NCI-H510A treated with DMSO at 0.1 percent for 48 hours (cell line): Measurements from ENCODE around the gene LIN7A.
"Not testable (repeated sequence)": the region's sequence is repeated elsewhere in the genome, so short reads cannot be mapped to it uniquely, and the experiment has no call there.

Source experiments
- DNase-seq: peaks from one replicate; lab custom pipeline; 2025; lab: John Stamatoyannopoulos, UW

The LIN7A gene

GRCh38 chr12:80920006-80920405 is 17.7 kb downstream of the LIN7A start:
- DNase-seq, result no peak

GRCh38 chr12:80917651-80918050 is 20.1 kb downstream of the LIN7A start:
- DNase-seq, result no peak

GRCh38 chr12:80912901-80913770 is 24.6 kb downstream of the LIN7A start:
- no peak for DNase-seq

- DNase-seq, result no peak
Observed at GRCh38 chr12:80909370-80909769, 28.4 kb downstream of the LIN7A start.

GRCh38 chr12:80902711-80903110 is 35.0 kb downstream of the LIN7A start:
- DNase-seq, result no peak

- no peak for DNase-seq
Observed at GRCh38 chr12:80901661-80902060, 36.1 kb downstream of the LIN7A start.

- DNase-seq, result no peak
Observed at GRCh38 chr12:80895240-80895639, 42.5 kb downstream of the LIN7A start.

GRCh38 chr12:80894179-80894578 is 43.6 kb downstream of the LIN7A start:
- DNase-seq, result no peak

GRCh38 chr12:80892597-80893445 is 44.9 kb downstream of the LIN7A start:
- no peak for DNase-seq

- DNase-seq, result no peak
Observed at GRCh38 chr12:80884651-80885050, 53.1 kb downstream of the LIN7A start.

GRCh38 chr12:80881106-80881505 is 56.6 kb downstream of the LIN7A start:
- no peak for DNase-seq

- not testable (repeated sequence) for DNase-seq
Observed at GRCh38 chr12:80878452-80878851, 59.3 kb downstream of the LIN7A start.

- no peak for DNase-seq
Observed at GRCh38 chr12:80877721-80878265, 59.9 kb downstream of the LIN7A start.

GRCh38 chr12:80872053-80872452 is 65.7 kb downstream of the LIN7A start:
- no peak for DNase-seq

- no peak for DNase-seq
Observed at GRCh38 chr12:80869264-80869663, 68.5 kb downstream of the LIN7A start.

GRCh38 chr12:80868576-80868975 is 69.2 kb downstream of the LIN7A start:
- DNase-seq, result no peak

GRCh38 chr12:80867941-80868340 is 69.8 kb downstream of the LIN7A start:
- no peak for DNase-seq

GRCh38 chr12:80864046-80864735 is 73.5 kb downstream of the LIN7A start:
- no peak for DNase-seq

GRCh38 chr12:80862531-80862930 is 75.2 kb downstream of the LIN7A start:
- DNase-seq, result no peak

- DNase-seq, result no peak
Observed at GRCh38 chr12:80861641-80862378, 75.9 kb downstream of the LIN7A start.

- no peak for DNase-seq
Observed at GRCh38 chr12:80860928-80861327, 76.8 kb downstream of the LIN7A start.
